GM12878 (cell line): ENCODE measurements around the gene DLGAP3.

ENCODE experiments used
- CEBPB ChIP-seq, 2 experiments: fragments of 150-350 bp in 1 of 2; IDR thresholded peaks; 2 replicates each; pipeline ENCODE4 v1.6.1; 2012 to 2014; ENCODE audit warnings: low read depth in 2 of 2, low read length in 2 of 2, borderline replicate concordance in 1 of 2, inconsistent platforms in 1 of 2
- CREB1 ChIP-seq: IDR thresholded peaks from 2 replicates; pipeline ENCODE4 v1.6.1; 2012; ENCODE audit warnings: low read depth, mild to moderate bottlenecking, inconsistent platforms
- FOS ChIP-seq: IDR thresholded peaks from 3 replicates; pipeline ENCODE4 v1.6.1; 2011; ENCODE audit warnings: borderline replicate concordance; ENCODE audit not compliant: insufficient read length; ENCODE audit errors: extremely low read depth
- GABPA ChIP-seq: IDR thresholded peaks from 2 replicates; pipeline ENCODE4 v1.6.1; 2014; ENCODE audit warnings: antibody characterized with exemption, low read depth, mild to moderate bottlenecking, inconsistent platforms
- LARP7 ChIP-seq: fragments of 450-650 bp; IDR thresholded peaks from 2 replicates; pipeline ENCODE4 v1.6.1; 2017; ENCODE audit warnings: mild to moderate bottlenecking
- MEF2B ChIP-seq: fragments of 450-650 bp; IDR thresholded peaks from 2 replicates; pipeline ENCODE4 v1.6.1; 2018; ENCODE audit warnings: mild to moderate bottlenecking, moderate library complexity; ENCODE audit not compliant: partially characterized antibody, poor library complexity, severe bottlenecking
- POLR2A ChIP-seq: IDR thresholded peaks from 2 replicates; pipeline ENCODE4 v1.6.1; 2011; ENCODE audit warnings: low read depth, mild to moderate bottlenecking, low read length
- POLR2AphosphoS5 ChIP-seq: IDR thresholded peaks from 2 replicates; pipeline ENCODE4 v1.6.1; 2011; ENCODE audit warnings: mild to moderate bottlenecking, low read length, inconsistent platforms
- RAD21 ChIP-seq: IDR thresholded peaks from 2 replicates; pipeline ENCODE4 v1.6.1; 2011; ENCODE audit warnings: mild to moderate bottlenecking, low read depth, low read length, moderate library complexity; ENCODE audit not compliant: insufficient read depth
- RBBP5 ChIP-seq: fragments of 200-600 bp; sonication (generic); conservative IDR thresholded peaks from 2 replicates; pipeline ENCODE4 v1.6.1; 2016
- RCOR1 ChIP-seq: conservative IDR thresholded peaks from 2 replicates; pipeline ENCODE4 v1.6.1; 2012; ENCODE audit warnings: low read depth, low read length, improper control_type of control experiment
- RFX5 ChIP-seq: IDR thresholded peaks from 2 replicates; pipeline ENCODE4 v1.6.1; 2011; ENCODE audit warnings: low read depth, low read length, improper control_type of control experiment
- TF ChIP-seq, protein P1 (sequence below), 3 experiments: IDR thresholded peaks in 2 of 3; conservative IDR thresholded peaks in 1 of 3; 2 replicates each; pipeline ENCODE4 v1.5.1; 2011; ENCODE audit warnings: low read depth in 3 of 3, low read length in 3 of 3, mild to moderate bottlenecking in 3 of 3, control low read depth in 2 of 3, moderate library complexity in 2 of 3, inconsistent platforms in 1 of 3, mixed read lengths in 1 of 3; ENCODE audit not compliant: control insufficient read depth in 2 of 3, insufficient read depth in 1 of 3; ENCODE audit errors: extremely low read depth in 1 of 3

DNA sequence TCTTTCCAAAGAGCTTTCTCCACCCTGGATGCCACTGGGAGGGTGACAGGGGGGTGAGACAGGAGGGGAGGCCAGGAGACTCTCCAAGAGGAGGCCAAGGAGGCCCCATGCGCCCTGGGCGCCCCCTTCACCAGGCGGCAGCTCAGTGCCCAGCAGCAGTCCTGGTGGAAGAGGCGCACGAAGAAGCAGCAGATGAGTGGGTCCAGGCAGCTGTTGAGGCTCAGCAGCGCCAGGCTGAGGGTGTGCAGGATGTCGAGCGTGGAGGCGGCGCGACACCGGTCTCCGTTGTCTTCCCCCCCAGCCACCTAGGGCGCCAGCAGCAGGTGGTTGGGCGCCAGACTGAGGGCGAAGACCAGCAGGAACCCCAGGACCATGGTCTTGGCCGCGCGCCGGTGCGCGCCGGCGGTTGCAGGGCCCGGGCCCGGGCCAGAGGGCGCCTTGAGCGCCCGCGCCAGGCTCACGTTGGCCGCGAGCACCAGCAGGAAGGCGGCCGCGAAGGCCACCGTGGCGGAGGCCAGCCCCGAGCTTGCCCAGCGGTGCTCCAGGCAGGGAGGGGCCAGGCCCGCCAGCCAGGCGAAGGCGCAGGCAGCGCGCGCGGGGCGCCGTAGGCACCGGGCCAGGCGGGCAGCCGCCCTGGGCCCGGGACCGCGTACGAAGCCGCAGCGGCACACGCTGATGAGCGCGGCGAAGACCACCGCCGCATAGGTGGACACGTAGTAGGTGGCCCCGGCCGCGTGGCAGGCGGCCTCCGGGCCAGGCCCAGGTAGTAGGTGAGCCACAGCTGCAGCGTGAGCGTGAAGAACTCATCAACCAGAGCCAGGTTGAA is 47.1 kb upstream of the DLGAP3 start:
- TF ChIP-seq RCOR1 (no peak), GABPA (no peak), CREB1 (no peak), FOS (no peak), POLR2A (no peak), LARP7 (no peak), RFX5 (no peak), RAD21 (no peak), CEBPB (IDR thresholded peaks at IDR 0.05; ENCODE audit: borderline replicate concordance in 1 of 2, low read depth in 2 of 2, low read length in 2 of 2) (no peak), POLR2AphosphoS5 (no peak), RBBP5 (no peak), MEF2B (no peak)
- TF ChIP-seq, protein P1, sequence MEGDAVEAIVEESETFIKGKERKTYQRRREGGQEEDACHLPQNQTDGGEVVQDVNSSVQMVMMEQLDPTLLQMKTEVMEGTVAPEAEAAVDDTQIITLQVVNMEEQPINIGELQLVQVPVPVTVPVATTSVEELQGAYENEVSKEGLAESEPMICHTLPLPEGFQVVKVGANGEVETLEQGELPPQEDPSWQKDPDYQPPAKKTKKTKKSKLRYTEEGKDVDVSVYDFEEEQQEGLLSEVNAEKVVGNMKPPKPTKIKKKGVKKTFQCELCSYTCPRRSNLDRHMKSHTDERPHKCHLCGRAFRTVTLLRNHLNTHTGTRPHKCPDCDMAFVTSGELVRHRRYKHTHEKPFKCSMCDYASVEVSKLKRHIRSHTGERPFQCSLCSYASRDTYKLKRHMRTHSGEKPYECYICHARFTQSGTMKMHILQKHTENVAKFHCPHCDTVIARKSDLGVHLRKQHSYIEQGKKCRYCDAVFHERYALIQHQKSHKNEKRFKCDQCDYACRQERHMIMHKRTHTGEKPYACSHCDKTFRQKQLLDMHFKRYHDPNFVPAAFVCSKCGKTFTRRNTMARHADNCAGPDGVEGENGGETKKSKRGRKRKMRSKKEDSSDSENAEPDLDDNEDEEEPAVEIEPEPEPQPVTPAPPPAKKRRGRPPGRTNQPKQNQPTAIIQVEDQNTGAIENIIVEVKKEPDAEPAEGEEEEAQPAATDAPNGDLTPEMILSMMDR (IDR thresholded peaks at IDR 0.05 in 2 of 3, conservative IDR thresholded peaks at IDR 0.05 in 1 of 3; ENCODE audit: control insufficient read depth in 2 of 3, extremely low read depth in 1 of 3, insufficient read depth in 1 of 3, low read depth in 3 of 3, low read length in 3 of 3) = no peak
